Endothelial cell of hepatic sinusoid (primary cell): ENCODE data around the gene EIF3B.

Experiments
- in situ Hi-C: cut with HindIII; loops from 2 replicates; pipeline ENCODE4 v1.10.0; 2017; ENCODE audit warnings: low sequenced_read_pairs

Gene EIF3B

DNA sequence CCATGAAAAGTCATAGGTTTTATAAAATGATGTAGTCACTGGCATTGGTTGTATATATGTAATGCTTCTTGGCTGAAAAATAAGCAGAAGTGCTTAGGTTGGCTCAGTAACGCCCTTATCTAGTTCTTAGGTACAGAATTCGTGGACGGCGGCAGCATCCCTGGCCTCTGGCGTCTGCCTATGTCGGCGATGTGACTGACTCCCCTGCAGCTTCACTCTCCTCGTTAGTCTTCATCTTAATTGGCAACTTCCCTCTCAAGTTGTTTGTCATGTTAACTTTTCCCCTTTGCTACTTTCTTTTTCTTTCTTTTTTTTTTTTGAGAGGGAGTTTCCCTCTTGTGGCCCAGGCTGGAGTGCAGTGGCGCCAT lies 67.3 kb downstream of the EIF3B start:
- in situ Hi-C loops = no loop called here

DNA sequence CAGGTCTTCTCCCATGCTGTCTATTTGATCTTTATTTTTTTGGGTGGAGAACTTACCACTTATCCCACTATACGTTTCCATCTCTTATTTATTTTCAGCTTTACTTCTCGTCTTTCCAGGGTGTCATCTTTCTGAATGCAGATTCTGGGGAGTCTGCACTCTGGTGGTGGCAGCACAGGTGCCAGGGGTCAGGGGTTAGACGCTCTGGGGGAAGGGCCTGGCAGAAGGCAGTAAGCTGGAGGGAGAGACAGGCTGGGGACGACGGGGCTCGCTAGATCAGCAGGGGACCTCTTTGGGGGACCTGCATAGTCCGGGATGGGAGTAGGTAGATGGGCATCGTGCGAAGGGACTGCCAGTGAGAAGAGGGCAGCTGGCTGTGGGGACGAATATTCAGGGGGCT lies 71.1 kb downstream of the EIF3B start:
- in situ Hi-C loops = no loop called here
